HG02884 (cell line): Measurements from ENCODE around the gene SLC25A43.

Experiments used
- ATAC-seq: cut with Tn5 transposase; IDR thresholded peaks from one replicate; pipeline ENCODE4 v1.9.1; 2021; ENCODE audit warnings: mild to moderate bottlenecking, moderate library complexity; ENCODE audit not compliant: unreplicated experiment

Gene SLC25A43

DNA sequence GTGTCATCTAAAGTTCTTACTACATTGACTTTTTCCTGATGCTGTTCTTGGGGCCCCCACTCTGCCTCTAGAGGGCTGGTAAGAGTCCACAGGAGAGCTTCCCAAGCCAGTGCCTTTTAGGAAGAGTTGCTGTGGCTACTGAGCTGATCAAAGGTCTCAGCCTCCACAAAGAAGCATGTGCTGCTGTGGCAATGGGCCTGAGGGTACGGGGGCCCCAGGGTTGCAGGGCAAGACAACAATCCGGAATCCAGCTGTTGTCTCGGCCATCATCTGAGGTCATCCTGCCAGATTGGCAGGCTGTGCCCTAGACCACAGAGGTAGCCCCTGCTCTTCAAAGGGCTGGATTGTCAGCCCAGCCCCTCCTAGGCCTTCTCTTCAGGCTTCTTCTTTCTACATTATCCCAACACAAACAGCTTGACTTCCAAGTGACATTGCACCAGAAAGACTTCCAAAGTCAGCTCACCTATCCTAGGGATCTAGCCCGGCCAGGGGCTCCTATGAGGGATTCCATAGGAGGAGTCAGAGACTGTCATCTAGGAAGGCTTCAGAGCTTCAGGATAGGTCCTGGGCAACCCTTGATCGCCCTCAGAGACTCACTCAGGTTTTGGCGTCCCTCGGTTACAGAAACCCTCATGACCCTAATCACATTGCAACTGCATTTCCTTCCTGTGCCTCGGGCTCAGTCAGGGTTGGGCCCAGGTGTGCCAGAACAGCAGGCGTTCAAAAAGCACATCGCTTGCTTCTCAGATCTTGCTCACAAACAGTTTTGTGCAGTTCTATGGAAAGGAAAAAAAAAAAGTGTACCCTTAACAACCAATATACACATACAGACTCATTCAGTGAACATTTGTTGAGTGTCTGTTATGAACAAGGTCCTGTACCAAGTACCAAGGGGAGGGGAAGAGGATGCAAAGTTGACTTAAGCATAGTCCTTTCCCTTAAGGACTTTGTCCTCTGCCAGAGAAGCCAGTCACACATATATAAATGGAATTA lies 96.9 kb downstream of the SLC25A43 start:
- no peak for ATAC-seq

GRCh38 chrX:119497185-119497584 lies 98.0 kb downstream of the SLC25A43 start:
- ATAC-seq: no peak

DNA sequence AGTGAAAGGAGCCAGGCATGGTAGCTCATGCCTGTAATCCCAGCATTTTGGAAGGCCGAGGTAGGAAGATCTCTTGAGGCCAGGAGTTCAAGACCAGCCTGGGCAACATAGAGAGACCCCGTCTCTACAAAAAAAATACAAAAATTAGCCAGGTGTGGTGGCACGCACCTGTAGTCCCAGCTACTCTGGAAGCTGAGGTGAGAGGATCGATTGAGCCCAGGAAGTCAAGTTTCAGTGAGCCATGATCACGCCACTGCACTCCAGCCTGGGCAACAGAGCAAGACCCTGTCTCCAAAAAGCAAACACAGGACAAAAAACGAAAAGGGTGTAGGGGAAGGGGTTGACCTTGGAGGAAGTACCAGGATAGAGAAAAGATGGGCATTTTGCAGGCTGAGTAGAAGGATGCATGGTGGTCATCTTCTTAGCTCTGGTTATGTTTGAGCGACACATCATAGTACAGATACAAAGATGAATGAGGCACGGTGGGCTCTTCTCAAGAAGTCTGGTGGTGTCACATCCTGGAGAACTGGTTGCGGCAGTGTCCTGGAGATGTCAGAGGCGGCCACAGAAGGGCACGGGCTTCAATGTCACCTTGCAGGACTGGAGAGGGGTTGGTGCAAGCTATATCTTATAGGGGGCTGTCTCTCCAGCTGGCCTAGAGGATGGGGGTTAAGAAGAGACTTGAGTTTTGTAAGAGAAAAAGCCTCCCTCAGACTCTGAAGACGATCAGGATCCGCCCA lies 101.1 kb downstream of the SLC25A43 start:
- ATAC-seq: no peak

GRCh38 chrX:119501511-119502148 lies 102.5 kb downstream of the SLC25A43 start:
- no peak for ATAC-seq

DNA sequence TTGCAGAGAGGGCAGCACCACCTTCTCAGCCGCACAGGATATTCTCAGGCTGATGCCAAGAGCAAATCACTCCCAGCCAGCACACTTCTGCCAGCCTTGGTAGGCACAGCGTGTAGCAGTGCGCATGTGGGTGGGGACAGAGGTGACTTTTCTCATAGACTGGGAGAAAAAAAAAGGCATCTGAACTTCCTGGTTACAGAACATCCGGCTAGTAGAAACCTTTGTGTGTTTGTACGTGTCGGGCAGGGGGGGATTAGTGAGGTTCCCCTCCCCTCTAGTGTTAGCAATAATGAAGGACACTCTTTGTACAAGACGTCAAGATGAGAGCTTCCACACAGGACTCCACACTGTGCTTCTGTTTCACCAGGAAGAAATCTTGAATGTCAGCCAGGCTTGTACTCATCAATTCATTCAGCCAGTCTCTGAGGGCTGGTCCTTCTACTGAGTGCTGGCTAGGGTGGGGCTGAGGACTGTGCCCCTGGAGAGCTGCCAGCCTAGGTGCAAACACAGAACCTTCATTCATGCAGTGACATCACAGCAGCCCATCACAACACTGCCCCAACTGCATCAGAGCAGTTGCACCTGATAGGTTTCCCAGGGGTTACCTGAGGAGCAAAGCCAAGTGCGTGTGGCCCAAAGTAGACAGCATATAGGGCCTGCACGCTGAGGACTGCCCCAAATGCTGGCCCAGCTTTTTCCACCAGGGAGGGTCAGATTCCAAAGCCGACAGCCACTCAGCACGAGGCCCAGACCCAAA lies 103.8 kb downstream of the SLC25A43 start:
- no peak for ATAC-seq

DNA sequence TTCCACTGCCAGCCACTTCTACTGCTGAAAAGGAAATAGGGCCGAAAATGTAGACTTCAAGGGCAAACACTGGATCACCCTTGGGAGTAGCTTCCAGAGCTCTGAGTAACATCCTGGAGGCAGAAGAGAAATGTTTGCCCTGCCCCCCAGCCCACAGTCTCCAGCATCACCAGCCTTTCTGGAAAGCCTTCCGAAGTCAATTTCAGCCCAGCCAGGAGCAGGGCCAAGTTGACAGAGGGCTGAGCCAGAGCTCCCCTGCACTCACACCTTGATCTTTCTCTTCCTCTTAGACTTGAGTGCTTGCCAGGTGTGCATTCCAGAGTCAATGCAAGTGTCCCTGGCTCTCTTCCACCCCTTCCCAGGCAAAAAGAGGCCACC lies 104.3 kb downstream of the SLC25A43 start:
- ATAC-seq: no peak
